AG10803 (cell line): ENCODE results near the gene TPRN.

Experiments
- DNase-seq: peaks from one replicate; pipeline ENCODE4 v3.0.0; 2010; ENCODE audit warnings: low read depth
- H3K4me3 ChIP-seq: 2 replicates; pipeline ENCODE4 v1.5.1; 2011; ENCODE audit warnings: mild to moderate bottlenecking, low read length, control low read depth
- CTCF ChIP-seq: conservative IDR thresholded peaks from 2 replicates; pipeline ENCODE4 v1.5.1; 2011; ENCODE audit warnings: mild to moderate bottlenecking, low read length, control low read depth, inconsistent platforms

The TPRN gene

GRCh38 chr9:137205126-137206069 is 4.9 kb upstream of the TPRN start, which contains the start of the genes NDOR1 and TMEM203:
TSS of gene NDOR1 (plus strand) at chr9:137205700. CDS start at chr9:137205778, 78 bp downstream.
TSS of gene TMEM203 (minus strand) at chr9:137205648. CDS start at chr9:137205414, 234 bp downstream.
- H3K4me3 ChIP-seq: peak within 1 kb of the TSS; percentile 94
- peak; percentile 69 for DNase-seq
- TF ChIP-seq CTCF: no peak

GRCh38 chr9:137204731-137205125 is 4.2 kb upstream of the TPRN start:
- no peak for DNase-seq
- TF ChIP-seq CTCF: no peak
- peak overlapping the region; percentile 94 for H3K4me3 ChIP-seq

- DNase-seq: peak; percentile 28
- TF ChIP-seq CTCF: no peak
- no peak overlapping the region for H3K4me3 ChIP-seq
Observed at GRCh38 chr9:137202966-137203365, 2.4 kb upstream of the TPRN start.

GRCh38 chr9:137201205-137201868 is 796 bp upstream of the TPRN start:
- no peak for TF ChIP-seq CTCF
- no peak for DNase-seq
- H3K4me3 ChIP-seq: peak overlapping the region; percentile 76

- no peak for TF ChIP-seq CTCF
- DNase-seq: no peak
- H3K4me3 ChIP-seq: peak overlapping the region; percentile 52
Observed at GRCh38 chr9:137199411-137200121, 975 bp downstream of the TPRN start.

GRCh38 chr9:137198902-137199283 is 1.6 kb downstream of the TPRN start:
- DNase-seq: no peak
- no peak for TF ChIP-seq CTCF
- H3K4me3 ChIP-seq: peak overlapping the region; percentile 52
